HepG2 (cell line): ENCODE results near the gene LRP1B.

ENCODE experiments used
- BHLHE40 ChIP-seq: IDR thresholded peaks from 2 replicates; pipeline ENCODE4 v1.6.1; 2011; ENCODE audit warnings: low read length, improper control_type of control experiment
- CBX1 ChIP-seq: IDR thresholded peaks from one replicate; pipeline ENCODE4 v1.6.1; 2016; ENCODE audit warnings: antibody characterized with exemption, low read depth
- GLMP ChIP-seq: sonication (generic); formaldehyde crosslinking; IDR thresholded peaks from 2 replicates; pipeline ENCODE4 v1.9.0; 2021; ENCODE audit warnings: missing genetic modification reagents, mild to moderate bottlenecking, borderline replicate concordance
- IKZF1 ChIP-seq: fragments of 450-650 bp; IDR thresholded peaks from 2 replicates; pipeline ENCODE4 v1.7.1; 2016
- MAFK ChIP-seq, 2 experiments: IDR thresholded peaks in 1 of 2; conservative IDR thresholded peaks in 1 of 2; 2 replicates each; pipeline ENCODE4 v1.6.1; 2011; ENCODE audit warnings: improper control_type of control experiment in 2 of 2, low read length in 2 of 2
- MAX ChIP-seq: IDR thresholded peaks from 2 replicates; pipeline ENCODE4 v1.6.1; 2012; ENCODE audit warnings: inconsistent platforms
- SMC3 ChIP-seq: IDR thresholded peaks from 2 replicates; pipeline ENCODE4 v1.6.1; 2011; ENCODE audit warnings: low read length, improper control_type of control experiment
- ZKSCAN8 ChIP-seq: IDR thresholded peaks from 2 replicates; pipeline ENCODE4 v1.6.1; 2016; ENCODE audit warnings: borderline replicate concordance, missing genetic modification reagents, missing compliant biosample characterization
- ZNF687 ChIP-seq: sonication (generic); formaldehyde crosslinking; IDR thresholded peaks from 2 replicates; pipeline ENCODE4 v1.5.1; 2020; ENCODE audit warnings: mild to moderate bottlenecking, missing genetic modification reagents, moderate library complexity
- ZNF746 ChIP-seq: sonication (generic); formaldehyde crosslinking; IDR thresholded peaks from 2 replicates; pipeline ENCODE4 v1.8.0; 2022; ENCODE audit warnings: mild to moderate bottlenecking, missing genetic modification reagents
- ZSCAN29 ChIP-seq: sonication (generic); formaldehyde crosslinking; conservative IDR thresholded peaks from 2 replicates; pipeline ENCODE4 v1.4.0; 2020; ENCODE audit warnings: mild to moderate bottlenecking, missing genetic modification reagents
- TF ChIP-seq, protein P1 (sequence below): sonication (generic); formaldehyde crosslinking; IDR thresholded peaks from 2 replicates; pipeline ENCODE4 v1.4.0; 2020; ENCODE audit warnings: missing genetic modification reagents, mild to moderate bottlenecking, borderline replicate concordance
- TF ChIP-seq, protein P2 (sequence below), 2 experiments: sonication (generic) in 1 of 2; formaldehyde crosslinking in 1 of 2; IDR thresholded peaks; 2 replicates each; pipeline versions ENCODE4 v1.5.1 to v1.6.1; 2011 to 2020; ENCODE audit warnings: borderline replicate concordance in 1 of 2, low read depth in 1 of 2, low read length in 1 of 2, mild to moderate bottlenecking in 1 of 2, missing genetic modification reagents in 1 of 2, moderate library complexity in 1 of 2
- TF ChIP-seq, protein P3 (sequence below): sonication (generic); formaldehyde crosslinking; conservative IDR thresholded peaks from 2 replicates; pipeline ENCODE4 v1.4.0; 2020; ENCODE audit warnings: missing genetic modification reagents

DNA sequence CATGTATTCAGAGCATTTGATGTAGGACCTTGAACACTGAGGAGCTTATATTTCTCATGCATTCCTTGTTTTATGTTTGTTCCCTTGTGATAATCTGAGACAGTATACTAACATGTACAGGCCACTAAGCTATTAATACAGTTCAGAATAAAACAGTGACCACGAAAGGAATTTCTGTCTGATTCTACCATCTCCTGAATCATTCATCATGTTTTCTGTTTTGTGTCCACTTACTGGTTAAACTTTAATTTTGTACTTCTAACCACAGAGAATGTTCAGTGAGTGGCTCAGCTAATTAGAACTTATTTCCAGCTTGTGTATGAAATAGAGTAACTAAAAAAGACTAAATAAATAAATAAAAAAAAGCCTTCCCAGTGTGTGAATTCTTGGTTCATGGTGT lies 110.4 kb downstream of the LRP1B start:
- TF ChIP-seq, protein P1, sequence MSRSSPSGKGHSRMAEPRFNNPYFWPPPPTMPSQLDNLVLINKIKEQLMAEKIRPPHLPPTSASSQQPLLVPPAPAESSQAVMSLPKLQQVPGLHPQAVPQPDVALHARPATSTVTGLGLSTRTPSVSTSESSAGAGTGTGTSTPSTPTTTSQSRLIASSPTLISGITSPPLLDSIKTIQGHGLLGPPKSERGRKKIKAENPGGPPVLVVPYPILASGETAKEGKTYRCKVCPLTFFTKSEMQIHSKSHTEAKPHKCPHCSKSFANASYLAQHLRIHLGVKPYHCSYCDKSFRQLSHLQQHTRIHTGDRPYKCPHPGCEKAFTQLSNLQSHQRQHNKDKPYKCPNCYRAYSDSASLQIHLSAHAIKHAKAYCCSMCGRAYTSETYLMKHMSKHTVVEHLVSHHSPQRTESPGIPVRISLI (CRISPR knock-in tag) = no peak
- TF ChIP-seq ZKSCAN8 (CRISPR knock-in tag) (no peak), SMC3 (no peak), GLMP (CRISPR knock-in tag) (no peak), ZNF687 (no peak), BHLHE40 (no peak), ZNF746 (CRISPR knock-in tag) (no peak), CBX1 (no peak), MAFK (conservative IDR thresholded peaks at IDR 0.05 in 1 of 2, IDR thresholded peaks at IDR 0.05 in 1 of 2; ENCODE audit: low read length in 2 of 2) (no peak), ZSCAN29 (CRISPR knock-in tag) (no peak), MAX (no peak), IKZF1 (no peak)
- TF ChIP-seq, protein P2, sequence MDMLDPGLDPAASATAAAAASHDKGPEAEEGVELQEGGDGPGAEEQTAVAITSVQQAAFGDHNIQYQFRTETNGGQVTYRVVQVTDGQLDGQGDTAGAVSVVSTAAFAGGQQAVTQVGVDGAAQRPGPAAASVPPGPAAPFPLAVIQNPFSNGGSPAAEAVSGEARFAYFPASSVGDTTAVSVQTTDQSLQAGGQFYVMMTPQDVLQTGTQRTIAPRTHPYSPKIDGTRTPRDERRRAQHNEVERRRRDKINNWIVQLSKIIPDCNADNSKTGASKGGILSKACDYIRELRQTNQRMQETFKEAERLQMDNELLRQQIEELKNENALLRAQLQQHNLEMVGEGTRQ (IDR thresholded peaks at IDR 0.05; ENCODE audit: low read depth, low read length) = no peak
- TF ChIP-seq, protein P2 (CRISPR knock-in tag; IDR thresholded peaks at IDR 0.05; ENCODE audit: borderline replicate concordance) = no peak
- TF ChIP-seq, protein P3, sequence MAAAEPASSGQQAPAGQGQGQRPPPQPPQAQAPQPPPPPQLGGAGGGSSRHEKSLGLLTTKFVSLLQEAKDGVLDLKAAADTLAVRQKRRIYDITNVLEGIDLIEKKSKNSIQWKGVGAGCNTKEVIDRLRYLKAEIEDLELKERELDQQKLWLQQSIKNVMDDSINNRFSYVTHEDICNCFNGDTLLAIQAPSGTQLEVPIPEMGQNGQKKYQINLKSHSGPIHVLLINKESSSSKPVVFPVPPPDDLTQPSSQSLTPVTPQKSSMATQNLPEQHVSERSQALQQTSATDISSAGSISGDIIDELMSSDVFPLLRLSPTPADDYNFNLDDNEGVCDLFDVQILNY (CRISPR knock-in tag) = no peak
